ENCODE measurements around the gene ZNF608.
A peak's percentile ranks its signal among the peaks of the same experiment; 100 is the strongest.

The ZNF608 gene

DNA sequence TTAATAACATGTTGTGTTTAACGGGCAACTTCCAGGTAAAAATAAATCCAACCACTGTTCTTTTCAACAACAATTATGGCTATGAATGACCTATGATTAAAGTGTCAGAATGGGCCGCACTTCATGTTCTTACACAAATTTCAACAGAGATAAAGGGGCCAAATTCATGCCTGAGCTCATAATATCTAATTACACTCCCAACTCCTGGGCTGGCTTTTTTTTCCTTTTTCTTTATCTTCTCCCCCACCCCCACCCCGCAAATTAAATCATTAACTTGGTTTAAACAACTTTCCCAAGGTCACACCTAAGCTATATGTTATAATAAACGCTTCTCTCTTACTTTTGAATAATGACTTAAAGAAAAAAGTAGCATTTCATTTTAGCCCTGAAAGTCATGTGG lies 25.8 kb downstream of the ZNF608 start:
- Histone ChIP-seq H3K4me2 (ENCODE audit: low read depth, low read length, poor library complexity, severe bottlenecking) (peak overlapping the region; percentile 96), H3K27ac (ENCODE audit: low read depth, low read length) (peak overlapping the region; percentile 98), H2AFZ (ENCODE audit: low read depth, low read length, severe bottlenecking) (no peak overlapping the region)

DNA sequence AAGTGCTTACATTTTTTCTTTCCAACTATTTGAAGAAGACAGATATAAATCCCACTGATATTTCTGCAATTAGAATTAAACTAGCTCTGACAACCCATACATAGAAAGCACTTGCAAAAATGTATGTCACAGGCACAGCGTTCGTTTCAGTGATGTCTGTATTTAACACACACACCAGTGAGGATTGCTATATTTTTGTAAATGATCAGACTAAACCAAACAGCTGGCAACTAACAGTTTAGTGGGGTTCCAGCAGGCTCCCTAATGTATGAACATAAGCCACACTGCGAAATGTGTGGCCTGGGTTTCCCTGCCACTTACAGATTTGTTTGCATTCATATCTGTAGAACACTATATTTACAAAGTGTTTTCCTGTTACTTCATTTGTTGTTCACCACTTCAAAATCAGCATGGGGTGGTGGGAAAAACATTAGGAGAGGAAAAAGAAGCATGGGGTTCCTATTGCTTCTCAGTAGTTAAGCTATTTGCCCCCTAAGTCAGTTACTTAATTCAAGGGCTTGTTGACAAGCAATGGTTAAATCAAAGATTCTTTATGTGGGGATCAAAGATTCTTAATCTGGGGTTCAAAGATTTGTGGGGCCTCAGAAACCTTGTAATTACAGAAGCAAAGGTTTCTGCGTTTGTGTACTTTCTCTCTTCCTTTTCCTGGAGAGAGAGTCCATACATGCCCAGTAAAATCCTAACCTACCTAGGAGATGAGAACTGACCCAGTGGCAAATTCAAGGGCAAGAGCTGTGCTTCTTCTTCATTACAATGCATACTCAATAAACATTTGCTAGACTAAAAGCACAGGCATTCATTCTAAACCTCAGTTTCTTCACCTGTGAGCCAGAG lies 27.1 kb downstream of the ZNF608 start:
- Histone ChIP-seq H3F3A (ENCODE audit: insufficient read depth) (peaks cover 82% of the 10 kb centered on the region), H3K9me2 (replicated peaks; ENCODE audit: insufficient read depth, low read length) (no peaks in the 10 kb centered on the region), H3K79me2 (ENCODE audit: insufficient read depth, low read length) (peaks cover 97% of the 10 kb centered on the region), H3K9me3 (ENCODE audit: insufficient read depth, low read length) (no peaks in the 10 kb centered on the region), H2AFZ (ENCODE audit: low read depth, low read length, severe bottlenecking) (no peak overlapping the region), H3K4me3 (ENCODE audit: insufficient read depth, low read length, poor library complexity, severe bottlenecking) (peak overlapping the region; percentile 28), H3K27me3 (ENCODE audit: low read length) (no peaks in the 10 kb centered on the region), H3K4me2 (ENCODE audit: low read depth, low read length, poor library complexity, severe bottlenecking) (peak overlapping the region; percentile 96), H3K36me3 (ENCODE audit: low read length) (peaks cover 7% of the 10 kb centered on the region; the same call in 1 of the 2 replicates), H4K20me1 (ENCODE audit: low read depth, low read length) (no peaks in the 10 kb centered on the region), H3K27ac (ENCODE audit: low read depth, low read length) (peak overlapping the region; percentile 98), H3K9ac (ENCODE audit: low read length) (peak overlapping the region; percentile 62)
- no peak for TF ChIP-seq EZH2phosphoT487 (conservative IDR thresholded peaks at IDR 0.05; ENCODE audit: low read length)
- TF ChIP-seq, protein P1, sequence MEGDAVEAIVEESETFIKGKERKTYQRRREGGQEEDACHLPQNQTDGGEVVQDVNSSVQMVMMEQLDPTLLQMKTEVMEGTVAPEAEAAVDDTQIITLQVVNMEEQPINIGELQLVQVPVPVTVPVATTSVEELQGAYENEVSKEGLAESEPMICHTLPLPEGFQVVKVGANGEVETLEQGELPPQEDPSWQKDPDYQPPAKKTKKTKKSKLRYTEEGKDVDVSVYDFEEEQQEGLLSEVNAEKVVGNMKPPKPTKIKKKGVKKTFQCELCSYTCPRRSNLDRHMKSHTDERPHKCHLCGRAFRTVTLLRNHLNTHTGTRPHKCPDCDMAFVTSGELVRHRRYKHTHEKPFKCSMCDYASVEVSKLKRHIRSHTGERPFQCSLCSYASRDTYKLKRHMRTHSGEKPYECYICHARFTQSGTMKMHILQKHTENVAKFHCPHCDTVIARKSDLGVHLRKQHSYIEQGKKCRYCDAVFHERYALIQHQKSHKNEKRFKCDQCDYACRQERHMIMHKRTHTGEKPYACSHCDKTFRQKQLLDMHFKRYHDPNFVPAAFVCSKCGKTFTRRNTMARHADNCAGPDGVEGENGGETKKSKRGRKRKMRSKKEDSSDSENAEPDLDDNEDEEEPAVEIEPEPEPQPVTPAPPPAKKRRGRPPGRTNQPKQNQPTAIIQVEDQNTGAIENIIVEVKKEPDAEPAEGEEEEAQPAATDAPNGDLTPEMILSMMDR (IDR thresholded peaks at IDR 0.05; ENCODE audit: insufficient read depth, low read length, poor library complexity, severe bottlenecking): no peak

More for the DNA sequence above, 25.8 kb downstream of the ZNF608 start:
- H3K4me3 ChIP-seq (ENCODE audit: insufficient read depth, low read length, poor library complexity, severe bottlenecking): peak overlapping the region; percentile 22
- H3K27me3 ChIP-seq (ENCODE audit: low read length): no peaks in the 10 kb centered on the region
- 0 out of 2 replicates have a peak, but pooled peaks cover under 1% of the 10 kb centered on the region for H3K36me3 ChIP-seq (ENCODE audit: low read length)
- H3K9me3 ChIP-seq (ENCODE audit: insufficient read depth, low read length): no peaks in the 10 kb centered on the region
- H3K9ac ChIP-seq (ENCODE audit: low read length): peak overlapping the region; percentile 62
- H4K20me1 ChIP-seq (ENCODE audit: low read depth, low read length): no peaks in the 10 kb centered on the region
- peaks cover 74% of the 10 kb centered on the region for H3F3A ChIP-seq (ENCODE audit: insufficient read depth)
- no peaks in the 10 kb centered on the region for H3K9me2 ChIP-seq (replicated peaks; ENCODE audit: insufficient read depth, low read length)
- H3K79me2 ChIP-seq (ENCODE audit: insufficient read depth, low read length): peaks cover 97% of the 10 kb centered on the region
- TF ChIP-seq, protein P1 (IDR thresholded peaks at IDR 0.05; ENCODE audit: insufficient read depth, low read length, poor library complexity, severe bottlenecking): no peak
- TF ChIP-seq EZH2phosphoT487 (conservative IDR thresholded peaks at IDR 0.05; ENCODE audit: low read length): no peak

DNA sequence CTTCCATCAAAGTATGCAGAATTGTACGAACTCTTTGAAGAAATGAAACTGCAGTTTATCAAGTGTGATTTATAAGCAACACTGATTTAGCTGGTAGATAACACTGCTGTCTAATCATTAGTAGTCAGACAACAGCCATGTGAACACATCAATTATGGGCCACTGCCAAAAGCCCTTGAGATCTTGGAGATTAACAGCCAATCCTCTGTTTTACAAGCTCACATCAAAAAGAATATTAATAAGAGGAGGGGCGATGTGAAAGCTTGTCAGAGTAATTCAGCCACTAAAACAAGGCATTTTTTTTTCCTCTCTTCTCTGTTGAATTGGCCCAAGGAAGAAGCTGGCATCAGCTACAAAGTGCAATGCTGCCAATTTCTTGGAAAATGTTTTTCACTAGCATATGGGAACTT lies 28.1 kb downstream of the ZNF608 start:
- Histone ChIP-seq H3K9me3 (ENCODE audit: insufficient read depth, low read length) (no peaks in the 10 kb centered on the region), H3F3A (ENCODE audit: insufficient read depth) (peaks cover 86% of the 10 kb centered on the region), H4K20me1 (ENCODE audit: low read depth, low read length) (no peaks in the 10 kb centered on the region), H3K4me2 (ENCODE audit: low read depth, low read length, poor library complexity, severe bottlenecking) (peak overlapping the region; percentile 96), H3K9ac (ENCODE audit: low read length) (peak overlapping the region; percentile 62), H3K27me3 (ENCODE audit: low read length) (no peaks in the 10 kb centered on the region), H2AFZ (ENCODE audit: low read depth, low read length, severe bottlenecking) (no peak overlapping the region), H3K27ac (ENCODE audit: low read depth, low read length) (peak overlapping the region; percentile 98), H3K4me3 (ENCODE audit: insufficient read depth, low read length, poor library complexity, severe bottlenecking) (peak overlapping the region; percentile 28), H3K79me2 (ENCODE audit: insufficient read depth, low read length) (peaks cover 97% of the 10 kb centered on the region), H3K9me2 (replicated peaks; ENCODE audit: insufficient read depth, low read length) (no peaks in the 10 kb centered on the region), H3K36me3 (ENCODE audit: low read length) (peaks cover 7% of the 10 kb centered on the region; the same call in 1 of the 2 replicates)
- TF ChIP-seq EZH2phosphoT487 (conservative IDR thresholded peaks at IDR 0.05; ENCODE audit: low read length): no peak
- TF ChIP-seq, protein P1 (IDR thresholded peaks at IDR 0.05; ENCODE audit: insufficient read depth, low read length, poor library complexity, severe bottlenecking): no peak

Measured in SU-DHL-6 (cell line).